ENCODE results near the gene POLDIP3.
"Not testable (repeated sequence)": the region's sequence is repeated elsewhere in the genome, so short reads cannot be mapped to it uniquely, and the experiment has no call there.

DNA sequence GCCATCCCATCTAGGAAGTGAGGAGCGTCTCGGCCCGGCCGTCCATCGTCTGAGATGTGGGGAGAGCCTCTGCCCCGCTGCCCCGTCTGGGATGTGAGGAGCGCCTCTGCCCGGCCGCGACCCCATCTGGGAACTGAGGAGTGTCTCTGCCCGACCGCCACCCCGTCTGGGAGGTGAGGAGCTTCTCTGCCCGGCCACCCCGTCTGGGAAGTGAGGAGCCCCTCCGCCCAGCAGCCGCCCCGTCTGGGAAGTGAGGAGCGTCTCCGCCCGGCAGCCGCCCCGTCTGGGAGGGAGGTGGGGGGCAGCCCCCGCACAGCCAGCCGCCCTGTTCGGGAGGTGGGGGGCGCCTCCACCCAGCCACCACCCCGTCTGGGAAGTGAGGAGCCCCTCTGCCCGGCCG lies 7.0 kb downstream of the POLDIP3 start:
- TF ChIP-seq, protein P1, sequence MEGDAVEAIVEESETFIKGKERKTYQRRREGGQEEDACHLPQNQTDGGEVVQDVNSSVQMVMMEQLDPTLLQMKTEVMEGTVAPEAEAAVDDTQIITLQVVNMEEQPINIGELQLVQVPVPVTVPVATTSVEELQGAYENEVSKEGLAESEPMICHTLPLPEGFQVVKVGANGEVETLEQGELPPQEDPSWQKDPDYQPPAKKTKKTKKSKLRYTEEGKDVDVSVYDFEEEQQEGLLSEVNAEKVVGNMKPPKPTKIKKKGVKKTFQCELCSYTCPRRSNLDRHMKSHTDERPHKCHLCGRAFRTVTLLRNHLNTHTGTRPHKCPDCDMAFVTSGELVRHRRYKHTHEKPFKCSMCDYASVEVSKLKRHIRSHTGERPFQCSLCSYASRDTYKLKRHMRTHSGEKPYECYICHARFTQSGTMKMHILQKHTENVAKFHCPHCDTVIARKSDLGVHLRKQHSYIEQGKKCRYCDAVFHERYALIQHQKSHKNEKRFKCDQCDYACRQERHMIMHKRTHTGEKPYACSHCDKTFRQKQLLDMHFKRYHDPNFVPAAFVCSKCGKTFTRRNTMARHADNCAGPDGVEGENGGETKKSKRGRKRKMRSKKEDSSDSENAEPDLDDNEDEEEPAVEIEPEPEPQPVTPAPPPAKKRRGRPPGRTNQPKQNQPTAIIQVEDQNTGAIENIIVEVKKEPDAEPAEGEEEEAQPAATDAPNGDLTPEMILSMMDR (IDR thresholded peaks at IDR 0.05) = not testable (repeated sequence)
- not testable (repeated sequence) for TF ChIP-seq POLR2A (IDR thresholded peaks at IDR 0.05)
